GDM1 (cell line): ENCODE data around the gene METTL16.

Experiments
- DNase-seq: peaks from one replicate; lab custom pipeline; 2025; lab: John Stamatoyannopoulos, UW

The METTL16 gene

DNA sequence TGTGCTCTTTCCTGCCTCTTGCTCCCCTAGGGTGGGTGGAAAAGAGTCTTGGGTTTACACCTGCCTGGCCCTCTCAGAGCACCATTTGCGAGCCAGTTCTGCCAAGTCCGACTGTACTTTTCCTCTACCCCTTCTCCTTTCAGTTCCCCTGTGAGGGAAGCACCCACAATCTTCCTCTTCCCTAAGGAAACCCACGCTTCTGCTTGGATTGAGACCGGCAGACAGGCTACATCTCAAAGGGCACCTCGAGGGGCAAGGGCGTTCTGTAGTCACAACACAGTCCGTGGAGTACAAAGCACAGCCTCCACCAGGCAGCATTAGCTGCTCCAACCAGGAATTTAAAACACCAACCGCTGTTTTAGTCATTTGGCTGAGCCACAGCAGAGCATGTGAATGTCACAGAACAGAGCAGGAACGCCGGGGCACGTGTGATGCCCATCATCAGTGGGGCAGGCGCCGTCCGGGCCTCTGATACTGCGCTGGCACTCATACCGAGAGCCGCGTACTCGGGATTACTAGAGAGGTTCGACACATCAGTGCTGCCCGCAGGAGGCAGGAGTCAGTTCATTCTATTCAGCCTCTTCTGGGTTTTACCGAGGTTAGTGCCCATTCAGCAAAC lies 97.1 kb downstream of the METTL16 start:
- DNase-seq: no peak

DNA sequence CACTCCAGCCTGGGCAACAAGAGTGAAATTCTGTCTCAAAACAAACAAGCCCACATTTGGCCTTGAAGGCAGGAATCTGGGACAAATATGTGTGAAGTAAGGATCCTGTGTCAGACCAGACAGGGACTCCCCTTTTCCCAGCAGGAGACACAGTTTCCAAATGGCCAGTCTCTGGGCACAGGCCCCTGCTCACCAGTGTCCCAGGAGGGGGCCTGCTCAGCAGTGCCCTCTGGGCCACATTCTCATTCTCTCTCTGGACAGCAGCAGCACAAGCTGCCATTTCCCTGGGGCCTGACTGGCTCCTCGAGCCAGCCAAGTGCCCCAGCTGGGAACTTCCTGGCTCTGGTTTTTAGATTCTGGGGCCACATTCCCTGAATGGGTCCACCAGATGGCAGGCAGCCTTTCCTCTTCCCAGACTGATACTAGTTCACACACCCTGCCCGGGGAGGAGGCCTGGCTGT lies 99.1 kb downstream of the METTL16 start:
- no peak for DNase-seq

DNA sequence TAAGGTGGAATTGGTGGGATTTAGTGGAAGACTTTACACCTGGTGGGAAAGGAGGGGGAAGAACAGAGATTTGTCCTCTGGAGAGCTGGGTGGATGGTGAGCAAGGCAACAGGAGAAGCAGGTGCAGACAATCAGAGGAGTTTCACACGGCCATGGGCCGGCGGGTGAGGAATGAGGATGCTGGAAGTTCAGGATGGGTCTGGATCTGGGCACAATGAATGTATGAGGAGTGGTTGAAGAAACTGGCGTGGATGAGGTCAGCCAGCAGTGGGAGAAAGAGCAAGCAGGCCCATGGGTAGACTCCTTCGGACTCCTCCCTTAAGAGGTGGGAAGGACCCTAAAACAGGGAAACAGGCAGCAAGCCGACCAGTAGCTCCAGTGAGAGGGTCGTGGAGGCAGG lies 100.7 kb downstream of the METTL16 start:
- DNase-seq: no peak

DNA sequence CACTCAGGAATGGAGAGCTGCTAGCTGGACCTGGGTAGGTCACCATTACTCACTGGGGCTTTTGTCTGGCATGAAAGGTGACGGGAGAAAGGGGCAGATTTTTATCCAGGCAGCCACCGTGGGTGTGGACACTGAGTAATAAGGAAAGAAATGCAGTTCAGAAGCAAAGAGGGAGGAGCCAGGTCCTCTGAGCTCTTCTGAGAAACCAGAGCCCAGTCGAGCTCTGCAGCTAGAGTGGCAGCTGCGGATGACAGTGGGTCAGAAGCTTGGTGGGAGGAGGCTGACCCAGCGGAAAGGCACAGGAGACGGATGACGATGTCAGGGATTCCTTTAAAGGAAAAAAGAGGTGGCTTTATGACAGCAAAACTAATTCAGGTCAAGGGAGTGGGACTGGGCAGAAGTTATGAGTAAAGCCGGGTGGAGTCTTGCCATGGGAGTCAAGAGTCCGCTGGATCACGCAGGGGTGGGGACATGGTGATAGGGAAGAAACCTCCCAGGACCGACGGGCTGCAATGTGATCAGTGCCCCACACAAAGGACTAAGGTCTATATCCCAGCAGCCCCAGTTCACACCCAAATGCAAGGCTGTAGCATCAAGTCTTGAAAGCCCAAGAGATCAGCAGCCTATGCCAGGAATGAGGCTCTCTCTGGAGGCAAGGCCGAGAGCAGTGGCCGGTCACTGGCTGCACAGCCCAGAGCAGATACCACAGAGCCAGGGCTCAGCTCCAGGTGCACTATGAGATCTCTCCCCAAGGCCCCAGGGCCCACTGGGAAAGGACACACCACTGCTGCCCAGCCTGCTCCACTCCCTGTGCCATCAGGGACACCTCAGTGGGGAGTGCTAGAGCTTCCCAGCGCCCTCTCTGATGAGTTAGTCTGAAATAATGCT lies 104.5 kb downstream of the METTL16 start:
- no peak for DNase-seq

- DNase-seq: no peak
Observed at GRCh38 chr17:2406271-2406902, 105.3 kb downstream of the METTL16 start.

DNA sequence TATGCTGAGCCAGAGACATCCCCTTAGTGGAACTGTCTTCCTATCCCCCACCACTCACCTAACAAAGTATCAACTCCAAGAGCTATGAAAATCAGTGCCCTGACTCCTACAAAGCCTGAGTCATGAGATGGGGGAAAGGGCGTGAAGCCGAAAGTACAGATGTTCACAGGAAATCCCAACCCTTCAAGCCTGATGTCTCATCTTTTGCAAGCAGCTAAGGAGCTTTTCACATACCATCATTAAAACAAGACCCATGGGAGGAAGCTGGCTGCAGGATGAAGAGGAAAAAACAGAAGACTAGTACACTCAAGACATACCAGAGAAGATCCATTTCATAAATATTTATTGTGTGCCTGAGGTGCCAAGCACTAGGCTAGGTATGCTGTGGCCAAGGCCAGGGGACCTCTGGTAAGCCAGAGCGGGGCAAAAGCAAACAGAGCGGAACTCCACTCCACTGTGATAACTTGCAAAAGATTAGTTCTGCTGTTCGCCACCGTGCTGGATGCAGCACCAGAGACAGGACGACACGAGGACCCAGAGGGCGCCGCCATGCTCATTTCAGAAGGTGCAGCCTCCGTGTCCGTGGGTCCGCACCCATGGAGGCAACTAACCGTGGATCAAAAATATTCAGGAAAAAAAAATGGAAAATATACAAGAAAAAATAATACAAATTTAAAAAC lies 106.3 kb downstream of the METTL16 start:
- DNase-seq: no peak

DNA sequence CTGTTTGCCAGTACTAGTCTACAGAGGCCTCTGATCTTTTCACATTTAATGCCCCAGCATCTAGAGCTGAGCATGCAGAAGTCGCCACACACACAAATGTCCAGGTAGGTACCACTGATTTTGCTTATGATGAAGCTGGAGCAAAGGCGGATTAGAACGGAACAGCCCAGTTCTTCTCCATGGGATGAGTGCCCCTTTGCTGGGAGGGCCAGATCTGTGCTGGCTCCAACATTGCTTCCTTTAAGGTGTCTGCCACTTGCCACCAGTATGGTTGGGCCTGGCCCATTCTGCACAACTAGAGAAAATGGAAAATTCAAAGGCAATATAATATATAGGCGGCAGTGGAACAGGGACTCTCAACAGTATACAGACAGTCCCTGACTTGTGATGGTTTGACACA lies 108.6 kb downstream of the METTL16 start:
- no peak for DNase-seq

DNA sequence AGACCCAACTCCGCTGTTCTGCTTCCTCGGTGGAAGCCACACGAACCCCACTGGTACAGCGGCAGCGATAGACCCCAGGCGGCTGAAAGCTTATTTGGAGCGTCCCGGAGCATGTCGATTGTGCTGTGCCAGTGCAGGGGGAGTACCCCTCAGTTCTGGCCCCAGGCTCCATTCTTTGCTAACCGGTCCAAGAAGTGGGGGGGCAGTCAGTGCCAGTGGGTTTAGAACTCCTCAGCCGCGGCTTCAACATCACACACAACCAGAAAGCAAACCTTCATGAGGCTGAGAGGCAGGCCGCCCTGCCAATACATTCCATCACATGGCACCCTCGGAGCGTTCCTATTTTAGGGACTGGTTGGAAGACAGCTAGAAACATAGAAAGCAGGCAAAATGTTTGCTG lies 109.1 kb downstream of the METTL16 start:
- no peak for DNase-seq

DNA sequence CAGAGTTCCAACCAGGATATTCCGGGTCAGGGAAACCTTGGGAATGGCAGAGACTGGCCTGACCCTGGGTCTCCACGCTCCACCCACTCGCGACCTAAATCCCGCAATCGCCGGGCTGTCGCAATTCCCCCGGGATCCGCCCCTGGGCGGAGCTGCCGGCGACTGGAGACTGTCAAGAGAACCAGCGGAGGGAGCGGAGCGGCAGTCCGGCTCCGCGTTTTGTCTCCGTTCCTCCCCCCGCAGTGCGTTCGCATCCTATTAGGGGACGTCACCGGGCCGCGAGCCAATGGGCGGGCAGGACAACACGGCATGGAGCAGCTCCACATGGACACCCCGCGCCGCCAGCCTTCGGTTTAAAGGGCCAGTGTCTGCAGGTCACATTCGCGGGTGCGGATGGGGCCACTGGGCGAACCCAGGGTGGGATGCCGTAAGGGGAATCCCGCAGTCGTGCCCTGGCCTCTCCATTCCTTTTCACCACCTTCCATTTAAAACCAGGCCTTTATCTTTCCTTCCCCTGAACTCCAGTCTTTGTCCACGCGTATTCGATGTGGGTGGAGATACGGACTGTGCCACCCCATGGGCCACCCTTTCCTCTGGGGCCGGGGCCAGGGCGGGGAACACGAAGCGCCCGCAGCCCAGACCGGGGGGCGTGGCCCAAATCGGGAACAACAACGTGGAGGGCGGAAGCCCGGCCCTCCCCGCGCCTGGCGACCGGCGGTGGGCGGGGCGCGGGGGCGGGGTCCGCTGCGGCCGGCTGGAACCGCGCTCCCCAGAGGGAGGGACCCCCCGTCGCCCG lies 110.1 kb downstream of the METTL16 start:
- DNase-seq: peak; percentile 98

GRCh38 chr17:2400877-2401425 lies 110.7 kb downstream of the METTL16 start, which contains the start of gene MNT:
Gene MNT, minus strand, starts transcription at chr17:2401060. Its CDS starts 348 bp downstream, at chr17:2400712.
- DNase-seq: peak; percentile 96

DNA sequence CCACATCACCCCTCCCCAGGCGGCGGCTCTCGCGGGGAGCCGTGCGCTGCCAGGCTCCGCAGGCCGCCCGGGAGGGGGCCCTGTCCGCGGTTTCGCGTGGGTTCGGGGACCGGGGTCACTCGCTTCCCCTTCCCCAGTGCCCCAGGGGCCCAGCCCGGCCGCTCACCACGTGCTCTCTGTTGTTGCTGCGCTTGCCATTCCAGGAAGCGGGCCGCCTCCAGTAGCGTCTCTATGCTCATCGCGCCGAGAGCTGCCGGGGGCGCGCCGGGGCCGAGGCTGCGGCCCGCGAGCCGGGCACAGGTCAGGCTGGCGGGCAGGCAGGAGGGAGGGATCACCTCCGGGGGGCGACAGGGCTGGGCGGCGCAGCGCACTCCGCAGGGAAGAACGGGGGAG lies 111.2 kb downstream of the METTL16 start:
- peak; percentile 22 for DNase-seq

GRCh38 chr17:2399572-2400473 lies 111.9 kb downstream of the METTL16 start:
- peak; percentile 90 for DNase-seq

DNA sequence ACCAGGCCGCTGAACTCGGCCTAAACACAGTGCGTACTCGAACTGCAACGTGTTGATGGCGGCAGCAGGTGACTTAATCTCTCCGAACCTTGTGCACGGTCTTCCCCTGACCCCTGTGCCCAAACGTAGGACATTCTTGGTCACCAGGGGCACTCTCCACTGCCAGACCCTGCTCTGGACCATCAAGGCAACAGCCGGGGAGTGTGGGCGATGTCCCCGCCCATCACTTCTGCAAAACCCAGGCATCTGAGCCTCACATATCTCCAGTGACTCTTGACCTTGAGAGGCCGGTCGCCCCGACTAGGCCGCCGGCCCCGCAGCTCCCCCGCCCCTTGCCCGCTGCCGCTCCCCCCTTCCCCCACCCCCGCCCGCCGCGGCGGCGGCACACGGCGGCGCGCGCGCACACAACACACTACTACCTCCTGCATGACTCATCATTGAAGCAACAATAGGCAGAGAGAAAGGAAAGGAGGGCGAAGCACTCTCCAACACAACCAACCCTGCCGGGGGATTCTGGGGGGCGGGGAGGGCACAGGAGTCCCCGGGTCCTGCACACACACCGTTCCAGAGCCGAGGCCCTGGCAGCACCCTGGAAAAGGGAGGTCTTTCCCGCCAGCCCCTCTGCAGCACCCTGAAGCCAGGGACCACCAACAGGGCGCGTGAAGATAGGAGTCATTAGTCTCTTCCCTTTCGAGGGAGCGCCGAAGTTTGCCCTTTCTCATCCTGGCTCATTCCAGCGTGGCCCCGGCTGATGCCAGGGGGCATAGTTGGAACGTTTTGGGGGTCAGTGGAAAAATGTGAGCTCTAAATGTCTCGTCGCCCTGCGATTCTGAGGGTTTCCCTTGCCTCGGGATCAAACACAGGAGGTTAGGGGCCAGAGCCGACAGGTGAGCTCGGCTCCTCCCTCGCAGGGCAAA lies 112.8 kb downstream of the METTL16 start:
- peak; percentile 40 for DNase-seq

- no peak for DNase-seq
Observed at GRCh38 chr17:2398182-2398581, 113.5 kb downstream of the METTL16 start.

GRCh38 chr17:2397247-2398171 lies 114.2 kb downstream of the METTL16 start:
- DNase-seq: no peak

GRCh38 chr17:2396568-2397246 lies 115.0 kb downstream of the METTL16 start:
- peak; percentile 96 for DNase-seq

DNA sequence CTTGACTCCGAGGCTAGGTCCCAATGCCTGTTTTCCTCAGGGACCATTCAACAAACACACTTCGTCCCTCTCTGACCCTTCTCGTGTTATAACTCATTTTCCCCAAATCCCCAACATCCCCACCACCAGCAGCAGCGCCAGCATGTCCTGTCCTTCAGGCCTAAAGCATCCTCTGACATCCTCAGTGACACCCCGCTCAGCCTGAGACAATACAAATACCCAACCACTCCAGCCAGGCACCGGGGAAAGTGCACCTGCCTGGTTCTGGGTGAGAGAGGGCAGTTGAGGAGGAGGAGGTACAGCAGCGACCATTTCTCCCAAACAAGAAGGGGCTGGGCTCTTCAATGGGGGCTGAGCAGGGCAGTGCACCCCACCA lies 115.5 kb downstream of the METTL16 start:
- DNase-seq: no peak
